Activated CD4-positive, CD25-positive, alpha-beta regulatory T cell treated with anti-CD3 and anti-CD28 coated beads, Interleukin-2, amount 50 U/mL, for 24 hours (primary cell): ENCODE data around the gene GMDS.

ENCODE experiments used
- ATAC-seq, 2 donors: fragments of 150-1000 bp; cut with Tn5 transposase; one replicate each; pipeline ENCODE4 v1.10.0; 2021; ENCODE audit warnings: mild to moderate bottlenecking in 1 of 2, moderate library complexity in 1 of 2

GMDS gene

DNA sequence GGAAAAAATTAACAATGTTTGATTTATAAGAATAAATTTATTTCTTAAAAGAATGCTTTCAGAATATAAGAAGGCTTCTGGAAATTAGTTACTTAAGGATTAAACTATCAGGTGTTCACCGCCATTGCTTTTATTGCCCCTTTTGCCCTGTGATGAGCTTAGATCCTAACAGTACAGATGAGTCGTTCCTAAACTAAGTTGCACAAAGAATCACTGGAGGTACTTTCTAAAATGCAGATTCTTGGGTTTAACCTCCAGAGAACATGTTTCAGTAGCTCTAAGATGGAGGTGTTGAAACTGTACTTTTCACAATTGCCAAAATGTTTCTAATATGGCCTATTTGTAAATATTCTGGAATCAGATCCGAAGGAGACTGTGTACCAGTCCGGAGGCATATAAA is 211.9 kb downstream of the GMDS start:
- ATAC-seq: no peak

GRCh38 chr6:2030682-2031244 is 214.6 kb downstream of the GMDS start:
- ATAC-seq: no peak

DNA sequence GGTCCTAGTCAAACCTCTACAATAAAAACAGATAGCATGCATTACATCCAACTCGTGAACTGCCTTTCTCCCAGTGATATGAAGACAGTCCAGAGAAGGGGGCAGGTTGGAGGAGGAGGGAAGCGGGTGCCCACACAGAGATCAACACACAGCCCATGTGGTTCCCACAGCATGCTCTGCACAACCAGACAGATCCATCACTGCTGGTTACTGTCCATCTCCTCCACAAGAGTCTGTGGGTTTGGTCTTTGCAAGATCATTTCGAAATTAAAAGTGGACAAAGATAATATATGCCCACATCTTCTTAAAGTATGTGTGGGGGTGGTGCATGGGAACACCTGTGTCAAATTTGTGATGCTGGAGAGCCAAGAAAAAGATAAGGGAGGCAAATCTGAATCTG is 215.5 kb downstream of the GMDS start:
- no peak for ATAC-seq

- ATAC-seq: no peak
These were observed 216.1 kb downstream of the GMDS start for GRCh38 chr6:2029130-2029794.

GRCh38 chr6:2028457-2029038 is 216.9 kb downstream of the GMDS start:
- ATAC-seq: no peak

- no peak for ATAC-seq
These were observed 219.3 kb downstream of the GMDS start for GRCh38 chr6:2026133-2026532.

- no peak for ATAC-seq
These were observed 223.7 kb downstream of the GMDS start for GRCh38 chr6:2021713-2022125.

- ATAC-seq: no peak
These were observed 224.5 kb downstream of the GMDS start for GRCh38 chr6:2020909-2021308.

DNA sequence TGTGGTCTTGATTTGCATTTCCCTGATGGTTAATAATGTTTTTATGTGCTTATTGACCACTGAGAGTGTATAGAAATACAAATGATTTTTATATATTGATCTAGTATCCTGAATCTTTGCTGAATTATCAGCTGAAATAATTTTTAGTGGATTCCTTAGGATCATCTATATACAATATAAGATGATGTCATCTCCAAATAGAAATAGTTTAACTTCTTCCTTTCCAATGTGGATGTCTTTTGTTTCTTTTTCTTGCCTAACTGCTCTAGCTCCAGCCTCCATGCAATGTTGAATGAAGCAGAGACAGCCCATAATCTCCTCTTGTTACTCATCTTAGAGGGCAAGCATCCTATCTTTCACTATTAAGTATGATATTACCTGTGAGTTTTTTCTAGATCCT is 226.4 kb downstream of the GMDS start:
- no peak for ATAC-seq

DNA sequence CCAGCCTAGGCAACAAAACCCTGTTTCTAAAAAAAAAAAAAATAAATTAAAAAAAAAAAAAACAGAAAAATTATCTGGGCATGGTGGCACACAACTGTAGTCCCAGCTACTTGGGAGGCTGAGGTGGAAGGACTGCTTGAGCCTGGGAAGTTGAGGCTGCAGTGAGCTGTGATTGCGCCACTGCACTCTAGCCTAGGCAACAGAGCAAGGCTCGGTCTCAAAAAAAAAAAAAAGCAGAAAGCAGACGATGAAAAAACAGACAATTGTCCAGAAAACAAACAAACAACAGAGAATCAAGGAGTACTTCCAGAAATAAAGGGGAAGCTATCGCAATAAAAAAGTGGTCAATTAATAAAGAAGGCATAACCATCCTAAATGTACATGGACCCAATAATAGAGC is 229.4 kb downstream of the GMDS start:
- no peak for ATAC-seq

- ATAC-seq: no peak
These were observed 236.9 kb downstream of the GMDS start for GRCh38 chr6:2008383-2008976.

DNA sequence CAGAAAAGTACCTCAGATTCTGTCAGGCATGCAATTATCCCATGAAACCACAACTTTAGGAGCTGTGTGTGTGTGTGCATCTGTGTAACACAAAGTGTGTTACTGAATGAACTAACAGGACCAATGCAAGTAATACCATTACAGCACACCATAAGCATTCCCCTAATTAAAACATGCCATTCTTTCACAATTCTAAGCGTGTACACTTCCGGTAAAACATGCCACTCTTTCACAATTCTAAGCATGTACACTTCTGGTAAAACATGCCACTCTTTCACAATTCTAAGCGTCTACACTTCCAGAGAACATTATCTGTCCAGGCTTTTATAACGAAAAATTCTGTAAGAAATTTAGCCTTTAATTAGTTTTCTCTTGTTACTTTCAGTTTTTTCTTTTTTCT is 238.2 kb downstream of the GMDS start:
- no peak for ATAC-seq

GRCh38 chr6:2004888-2005287 is 240.5 kb downstream of the GMDS start:
- ATAC-seq: no peak

DNA sequence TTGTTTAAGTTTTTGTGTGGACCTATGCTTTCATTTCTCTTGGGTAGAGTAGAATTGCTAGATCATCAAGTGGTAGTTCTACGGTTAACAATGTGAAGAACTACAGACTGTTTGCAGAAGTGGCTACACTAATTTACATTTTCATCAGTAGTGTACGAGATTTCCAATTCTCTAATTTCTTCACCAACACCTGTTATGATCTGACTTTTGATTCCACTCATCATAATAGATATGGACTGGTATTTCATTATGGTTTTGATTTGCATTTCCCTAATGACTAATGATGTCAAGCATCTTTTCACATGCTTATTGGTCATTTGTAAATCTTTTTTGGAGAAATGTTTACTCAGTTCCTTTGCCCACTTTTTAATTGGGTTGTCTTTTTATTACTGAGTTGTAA is 244.4 kb downstream of the GMDS start:
- ATAC-seq: no peak

DNA sequence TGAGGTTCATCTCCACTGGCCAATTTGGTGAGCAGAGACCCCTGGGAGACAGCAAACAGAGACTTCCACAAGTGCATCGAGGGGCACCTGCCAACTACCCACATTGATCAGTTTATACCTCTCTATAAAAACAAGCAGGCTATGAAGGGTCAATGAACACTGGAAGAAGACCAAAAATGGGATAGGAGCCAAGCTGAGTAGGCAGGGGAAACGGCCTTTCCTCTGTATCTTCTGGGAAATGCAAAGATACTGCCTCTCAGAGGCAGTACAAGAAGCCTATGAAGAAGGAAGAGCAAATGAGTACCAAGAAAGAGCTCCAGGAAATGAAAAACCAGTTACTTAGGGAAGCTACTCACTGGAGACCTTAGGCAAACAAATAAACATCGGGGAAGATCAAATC is 247.7 kb downstream of the GMDS start:
- ATAC-seq: no peak

- no peak for ATAC-seq
These were observed 249.8 kb downstream of the GMDS start for GRCh38 chr6:1995636-1996035.

DNA sequence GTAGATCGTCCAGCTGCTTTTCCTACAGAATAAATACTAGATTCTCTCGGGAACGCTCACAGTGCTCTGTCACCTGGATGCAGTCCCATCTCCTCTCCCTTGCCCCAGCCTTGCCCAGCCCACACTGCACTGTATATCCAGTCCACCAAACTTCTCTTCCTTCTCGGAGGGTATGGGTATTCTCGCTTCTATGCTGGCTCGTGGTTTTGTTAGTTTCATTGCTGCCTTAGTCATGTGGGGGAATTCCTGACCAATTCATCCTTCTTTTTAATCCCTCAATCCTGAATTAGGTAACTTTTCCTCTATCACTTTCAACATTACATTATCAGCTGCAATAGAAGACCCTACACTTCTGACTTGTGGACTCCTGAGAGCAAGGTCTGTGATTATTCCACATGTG is 252.4 kb downstream of the GMDS start:
- no peak for ATAC-seq

DNA sequence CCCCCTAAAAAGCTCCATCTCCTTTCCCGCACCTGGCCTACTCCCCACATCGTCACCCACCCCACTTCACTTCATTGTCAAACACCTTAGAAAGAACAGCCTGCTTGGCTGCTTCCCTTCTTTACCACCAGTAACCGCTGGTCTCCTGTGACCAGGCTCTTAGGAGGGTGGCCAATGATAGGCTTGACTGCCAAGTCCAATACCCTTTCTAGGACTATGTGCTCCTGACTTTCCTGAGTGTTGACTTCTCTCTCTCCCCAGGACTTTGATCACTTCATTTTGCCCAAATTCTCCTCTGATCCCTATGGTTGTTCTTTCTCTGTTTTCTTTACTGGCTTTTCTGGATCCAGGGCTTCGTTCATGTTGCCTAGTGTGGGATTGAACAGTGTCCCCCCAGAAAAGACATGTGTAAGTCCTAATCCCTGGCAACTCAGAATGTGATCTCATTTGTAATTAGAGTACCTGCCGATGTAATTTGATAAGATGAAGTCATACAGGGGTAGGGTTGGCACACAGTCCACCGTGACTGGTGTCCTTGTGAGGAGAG is 254.0 kb downstream of the GMDS start:
- no peak for ATAC-seq

DNA sequence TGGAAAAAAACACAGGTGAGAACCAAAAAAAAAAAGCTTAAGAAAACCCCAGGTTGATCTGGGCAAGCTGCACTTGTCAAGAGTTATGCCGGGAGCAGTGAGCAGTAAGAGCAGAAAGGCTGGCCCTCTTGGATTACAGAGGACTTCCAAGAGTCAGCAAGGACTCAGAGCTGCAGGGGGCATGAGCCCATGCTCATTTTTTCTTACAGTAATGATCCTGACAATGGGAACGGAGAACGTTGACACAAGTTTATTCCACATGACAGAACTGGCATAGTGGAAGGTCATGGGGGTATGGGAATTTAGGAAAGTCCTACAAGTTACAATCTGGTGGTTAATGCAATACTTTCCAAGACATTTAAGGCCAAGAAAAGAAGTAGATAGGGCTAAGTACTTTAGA is 256.6 kb downstream of the GMDS start:
- no peak for ATAC-seq

- no peak for ATAC-seq
These were observed 257.8 kb downstream of the GMDS start for GRCh38 chr6:1987640-1988039.

- no peak for ATAC-seq
These were observed 258.8 kb downstream of the GMDS start for GRCh38 chr6:1986454-1987243.

DNA sequence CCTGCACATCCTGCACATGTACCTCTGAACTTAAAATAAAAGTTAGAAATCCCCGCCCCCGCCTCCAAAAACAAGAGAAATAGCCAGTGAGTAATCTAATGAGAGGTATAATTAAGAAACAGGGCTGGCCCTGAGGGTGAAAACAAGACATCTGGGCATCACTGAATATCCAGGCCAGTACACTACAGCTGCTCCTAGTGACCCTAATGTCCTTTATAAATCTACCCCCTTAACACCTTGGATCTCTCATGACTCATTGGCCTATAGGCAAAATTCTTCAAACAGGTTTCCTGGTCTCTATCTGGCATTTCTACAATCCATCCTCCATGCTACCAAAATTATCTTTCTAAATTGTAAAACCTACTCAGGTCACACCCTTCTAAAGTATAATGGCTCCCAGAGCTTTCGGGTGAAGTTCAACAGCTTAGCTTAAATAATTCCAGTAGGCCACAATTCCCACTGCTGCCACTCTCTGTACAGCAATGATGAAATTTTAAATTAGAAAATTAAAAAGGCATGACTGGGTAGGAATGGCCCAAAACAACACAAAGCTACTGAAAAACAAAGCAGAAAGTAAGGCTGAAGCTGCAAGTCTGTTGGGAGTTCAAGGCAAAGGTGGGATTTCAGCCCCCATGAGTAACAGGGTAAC is 260.9 kb downstream of the GMDS start:
- ATAC-seq: no peak

DNA sequence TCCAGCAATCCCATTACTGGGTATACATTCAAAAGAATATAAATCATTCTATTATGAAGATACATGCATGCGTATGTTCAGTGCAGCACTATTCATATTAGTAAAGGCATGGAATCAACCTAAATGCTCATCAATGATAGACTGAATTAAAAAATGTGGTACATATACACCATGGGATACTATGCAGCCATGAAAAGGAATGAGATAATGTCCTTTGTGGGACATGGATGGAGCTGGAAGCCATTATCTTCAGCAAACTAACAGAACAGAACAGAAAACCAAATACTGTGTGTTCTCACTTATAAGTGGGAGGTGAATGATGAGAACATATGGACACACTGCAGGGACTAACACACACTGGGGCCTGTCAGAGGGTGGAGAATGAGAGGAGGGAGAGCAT is 261.6 kb downstream of the GMDS start:
- ATAC-seq: no peak
